ENCODE results near the gene PGC. TPM values are rescaled to one million over a fixed set of nuclear protein-coding genes. Genes with fewer than 3 reads are reported as not detected.

The PGC gene
- total and polyA plus RNA-seq, 9 of the 15 experiments (the other 6 are each of a cell fraction or from before 2014, with no cell fraction given): 0.17 to 0.40 TPM; not detected in 7

GRCh38 chr6:41768545-41769308, 21.5 kb upstream of the PGC start (continued):
- TF ChIP-seq ARID1B (IDR thresholded peaks at IDR 0.05) (peak; percentile 48), SMARCA4 (IDR thresholded peaks at IDR 0.05) (peak; percentile 48; the same call in 1 of the 2 replicates), RFX1 (IDR thresholded peaks at IDR 0.05) (peak; percentile 86), SAFB2 (IDR thresholded peaks at IDR 0.05; ENCODE audit: borderline replicate concordance, low read depth, low read length, severe bottlenecking) (no peak), RNF2 (IDR thresholded peaks at IDR 0.05) (no peak), ATF1 (CRISPR knock-in tag; IDR thresholded peaks at IDR 0.05) (no peak), ATF1 (tag; IDR thresholded peaks at IDR 0.05) (no peak), KLF6 (CRISPR knock-in tag; IDR thresholded peaks at IDR 0.05; ENCODE audit: borderline replicate concordance) (no peak), C11orf30 (IDR thresholded peaks at IDR 0.05; ENCODE audit: low read depth) (peak; percentile 49), PREB (CRISPR knock-in tag; IDR thresholded peaks at IDR 0.05) (no peak), PRDM10 (IDR thresholded peaks at IDR 0.05; ENCODE audit: partially characterized antibody) (peak; percentile 20), SLC30A9 (CRISPR knock-in tag; IDR thresholded peaks at IDR 0.05) (no peak), ZBTB7A (IDR thresholded peaks at IDR 0.05; ENCODE audit: borderline replicate concordance, control insufficient read depth, low read depth, low read length) (peak; percentile 31; the same call in 1 of the 2 replicates), MED1 (CRISPR knock-in tag; IDR thresholded peaks at IDR 0.05; ENCODE audit: borderline replicate concordance) (no peak), MAFG (tag; conservative IDR thresholded peaks at IDR 0.05) (peak; percentile 45), CREBBP (IDR thresholded peaks at IDR 0.05; ENCODE audit: low read depth, low read length) (no peak), HDAC1 (IDR thresholded peaks at IDR 0.05) (0 out of 4 replicates have a peak, but pooled peaks of 1 of the 2 experiments have one; percentile 24), SOX6 (IDR thresholded peaks at IDR 0.05) (peak; percentile 53)
